AG20443 (cell line): ENCODE data around the gene C5.
"Not testable (repeated sequence)": the region's sequence is repeated elsewhere in the genome, so short reads cannot be mapped to it uniquely, and the experiment has no call there.

Experiments used
- DNase-seq: peaks from one replicate; pipeline ENCODE4 v3.0.0; 2012; ENCODE audit warnings: low spot score, mixed read lengths

The C5 gene

DNA sequence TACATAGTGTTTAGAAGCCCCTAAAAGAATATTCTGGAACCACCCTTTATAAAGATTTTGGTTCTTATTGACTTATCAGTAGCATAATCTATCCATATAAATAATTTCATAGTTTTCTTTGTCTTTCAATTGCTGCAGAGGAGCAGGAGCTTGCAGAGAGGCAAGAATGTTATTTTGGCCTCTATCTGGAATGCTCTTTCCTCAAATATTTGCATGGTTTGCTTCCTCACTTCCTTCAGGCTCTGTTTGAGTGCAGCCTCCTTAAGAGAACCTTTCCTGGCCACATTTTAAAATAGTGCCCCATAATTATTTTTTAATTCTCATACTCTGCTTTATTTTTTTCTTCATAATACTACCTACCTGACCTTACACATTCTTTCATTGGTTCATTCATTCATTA lies 1.5 kb downstream of the C5 start:
- DNase-seq: peak; percentile 33

DNA sequence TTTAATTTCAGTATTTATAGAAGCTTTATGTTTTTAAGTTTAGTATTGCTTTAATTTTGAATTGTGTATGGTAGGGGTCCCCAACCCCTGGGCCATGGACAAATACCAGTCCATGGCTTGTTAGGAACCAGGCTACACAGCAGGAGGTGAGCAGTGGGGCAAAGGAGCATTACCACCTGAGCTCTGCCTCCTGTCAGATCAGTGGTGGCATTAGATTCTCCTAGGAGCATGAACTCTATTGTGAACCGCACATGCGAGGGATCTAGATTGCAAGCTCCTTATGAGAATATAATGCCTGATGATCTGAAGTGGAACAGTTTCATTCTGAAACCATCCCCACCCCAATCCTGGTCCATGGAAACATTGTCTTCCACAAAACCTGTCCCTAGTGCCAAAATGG lies 1.9 kb downstream of the C5 start:
- no peak for DNase-seq

DNA sequence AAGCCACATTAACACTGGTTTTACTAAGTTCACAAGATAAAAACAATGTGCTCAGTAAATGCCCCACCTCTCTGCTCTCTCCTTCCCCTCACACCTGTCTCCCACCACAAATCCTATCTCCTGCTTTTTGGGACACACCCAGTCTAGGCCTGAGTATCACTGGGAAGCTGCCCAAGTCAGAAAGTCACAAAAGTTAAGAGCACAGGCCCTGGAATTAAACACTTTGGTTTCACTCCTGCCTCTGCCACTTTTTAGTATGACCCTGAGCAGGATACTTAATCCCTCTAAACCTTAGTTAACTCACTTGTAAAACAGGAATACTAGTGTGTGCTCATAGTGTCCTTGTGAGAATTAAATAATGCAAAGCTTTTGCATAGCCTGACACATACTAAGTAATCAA lies 11.3 kb downstream of the C5 start:
- DNase-seq: no peak

DNA sequence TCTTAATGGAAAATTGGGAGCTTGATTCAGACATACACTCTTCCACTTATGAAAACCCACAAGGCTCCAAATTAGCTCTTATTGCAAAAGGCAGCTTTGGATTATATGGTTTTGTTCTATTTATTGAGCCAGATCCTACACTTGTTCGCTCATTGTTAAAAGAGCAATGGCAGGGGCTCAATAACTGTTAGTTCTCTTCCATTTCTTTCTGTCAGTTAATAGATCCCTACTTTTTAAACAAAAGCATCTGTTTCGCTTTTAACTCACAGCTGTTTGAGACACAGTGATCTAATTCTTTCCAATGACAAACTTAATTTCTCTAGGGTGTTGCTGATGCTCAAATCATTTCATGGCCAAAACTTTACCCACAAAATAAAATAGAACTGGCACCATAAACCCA lies 11.7 kb downstream of the C5 start:
- no peak for DNase-seq

DNA sequence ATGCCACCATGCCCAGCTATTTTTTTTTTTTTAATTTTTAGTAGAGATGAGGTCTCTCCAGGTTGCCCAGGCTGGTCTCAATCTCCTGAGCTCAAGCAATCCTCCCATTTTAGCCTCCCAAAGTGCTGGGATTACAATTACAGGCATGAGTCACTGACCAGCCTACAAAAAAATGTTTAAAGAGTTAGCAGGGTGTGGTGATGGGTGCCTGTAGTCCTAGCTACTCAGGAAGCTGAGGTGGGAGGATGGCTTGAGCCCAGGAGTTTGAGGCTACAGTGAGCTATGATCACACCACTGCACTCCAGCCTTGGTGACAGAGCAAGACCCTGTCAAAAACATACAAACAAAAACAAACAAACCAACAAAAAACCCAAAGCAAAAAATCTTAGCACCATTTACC lies 14.4 kb downstream of the C5 start:
- DNase-seq: not testable (repeated sequence)

DNA sequence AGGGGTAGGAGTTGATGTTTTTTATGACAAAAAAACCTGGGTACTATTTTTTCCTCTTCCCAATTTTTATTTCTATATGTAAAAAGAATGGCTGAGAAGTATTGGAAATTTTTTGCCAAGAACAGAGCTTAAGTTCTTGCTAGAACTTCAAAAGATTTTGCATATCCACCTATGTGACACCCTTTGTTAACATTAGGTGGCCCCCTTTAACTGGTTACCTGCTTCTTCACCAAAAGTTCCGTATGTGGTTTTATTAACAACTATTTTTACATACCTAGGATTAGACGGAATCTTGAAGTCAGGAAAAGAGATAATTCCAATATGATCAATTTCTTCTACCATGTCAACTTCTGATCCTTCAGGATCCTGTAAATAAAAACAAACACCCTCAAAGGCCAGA lies 15.5 kb downstream of the C5 start:
- no peak for DNase-seq

DNA sequence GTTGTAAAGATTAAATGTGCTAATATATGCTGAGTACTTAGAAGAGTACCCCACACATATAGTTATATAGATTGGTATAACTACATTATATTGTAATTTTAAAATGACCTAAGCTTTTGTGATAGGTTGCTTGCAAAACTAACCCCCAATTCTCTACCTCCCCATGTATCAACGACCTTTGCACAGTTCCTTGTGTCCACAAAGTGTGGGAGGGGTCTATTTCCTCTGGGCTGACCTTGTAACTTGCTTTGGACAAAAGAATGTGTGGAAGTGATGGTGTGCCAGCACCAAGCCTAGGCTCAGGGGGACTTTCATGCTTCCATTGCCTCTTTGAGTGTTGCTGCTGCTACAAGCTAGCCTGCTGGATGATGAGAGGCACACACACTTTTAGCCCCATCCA lies 20.6 kb downstream of the C5 start:
- no peak for DNase-seq

DNA sequence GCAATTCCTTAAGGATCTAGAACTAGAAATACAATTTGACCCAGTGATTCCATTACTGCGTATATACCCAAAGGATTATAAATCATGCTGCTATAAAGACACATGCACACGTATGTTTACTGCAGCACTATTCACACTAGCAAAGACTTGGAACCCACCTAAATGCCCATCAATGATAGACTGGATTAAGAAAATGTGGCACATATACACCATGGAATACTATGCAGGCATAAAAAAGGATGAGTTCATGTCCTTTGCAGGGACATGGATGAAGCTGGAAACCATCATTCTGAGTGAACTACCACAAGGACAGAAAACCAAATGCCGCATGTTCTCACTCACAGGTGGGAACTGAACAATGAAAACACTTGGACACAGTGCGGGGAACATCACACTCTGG lies 21.8 kb downstream of the C5 start:
- DNase-seq: not testable (repeated sequence)

DNA sequence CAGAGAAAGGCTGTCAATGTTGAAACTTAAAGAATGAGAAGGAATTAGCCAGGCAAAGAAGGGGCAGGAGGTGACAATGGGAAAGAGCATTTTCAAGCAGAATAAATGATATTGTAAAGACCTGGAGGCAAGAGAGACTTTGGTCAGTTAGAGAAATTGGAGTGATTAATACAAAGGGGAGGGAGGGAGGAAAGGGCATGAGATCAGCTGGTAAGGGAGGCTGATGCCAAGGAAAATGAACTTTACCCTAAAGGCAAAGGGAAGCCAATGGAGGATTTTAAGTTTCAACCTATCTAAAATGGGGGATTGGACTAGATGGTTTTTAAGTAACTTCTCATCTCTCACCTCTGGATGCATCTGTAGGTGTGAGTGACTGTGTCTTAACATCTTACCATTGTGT lies 23.3 kb downstream of the C5 start:
- no peak for DNase-seq

DNA sequence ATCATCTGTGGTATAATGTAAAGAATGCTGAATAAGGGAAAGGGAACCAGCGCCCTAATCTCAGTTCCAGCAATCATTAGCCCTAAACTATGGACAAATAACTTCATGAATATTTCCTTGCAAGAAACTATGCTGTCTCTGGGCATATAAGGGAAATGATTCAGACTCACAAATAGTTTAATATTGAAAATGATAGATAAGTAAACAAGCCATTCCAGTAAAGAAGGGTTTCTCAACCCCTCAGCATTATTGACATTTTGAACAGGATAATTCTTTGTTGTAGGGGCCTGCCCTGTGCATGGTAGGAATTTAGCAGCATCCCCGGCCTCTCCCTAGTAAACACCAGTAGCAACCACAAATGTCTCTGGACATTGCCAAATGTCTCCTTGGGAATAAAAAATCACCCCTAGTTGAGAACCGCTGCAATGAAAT lies 23.8 kb downstream of the C5 start:
- peak; percentile 12 for DNase-seq

DNA sequence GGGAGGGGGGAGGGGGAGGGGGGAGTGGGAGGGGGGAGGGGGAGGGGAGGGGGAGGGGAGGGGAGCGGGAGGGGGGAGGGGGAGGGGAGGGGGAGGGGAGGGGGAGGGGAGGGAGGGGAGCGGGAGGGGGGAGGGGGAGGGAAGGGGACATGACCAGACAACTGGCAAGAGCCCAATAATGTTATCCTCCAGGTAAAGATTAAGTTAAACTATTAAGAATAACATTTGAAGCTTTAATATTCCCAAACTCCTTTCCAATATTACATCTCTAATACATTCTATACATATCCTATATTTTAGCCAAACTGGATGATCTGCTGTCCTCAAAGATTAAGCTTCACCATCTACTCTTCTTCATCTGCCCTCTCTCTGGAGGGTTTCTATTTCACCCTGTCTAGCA lies 25.8 kb downstream of the C5 start:
- DNase-seq: no peak

DNA sequence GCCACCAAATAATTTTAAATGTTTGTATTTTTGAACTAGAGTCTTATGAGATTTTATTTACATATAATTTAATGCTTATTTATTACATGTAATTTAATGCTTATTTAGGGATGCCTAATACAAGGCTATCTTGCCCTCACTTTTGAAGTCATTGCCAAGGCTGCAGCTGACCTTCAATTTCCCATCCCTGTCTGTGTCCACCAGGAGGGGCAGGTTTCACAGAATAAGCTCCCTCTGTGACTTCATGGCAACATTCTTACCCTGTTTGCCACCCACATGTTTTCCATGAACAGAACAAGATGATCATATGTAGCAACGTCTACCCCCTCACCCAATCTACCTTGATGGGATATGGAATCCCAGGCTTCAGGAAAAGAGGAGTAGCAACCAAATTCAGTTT lies 27.0 kb downstream of the C5 start:
- no peak for DNase-seq

DNA sequence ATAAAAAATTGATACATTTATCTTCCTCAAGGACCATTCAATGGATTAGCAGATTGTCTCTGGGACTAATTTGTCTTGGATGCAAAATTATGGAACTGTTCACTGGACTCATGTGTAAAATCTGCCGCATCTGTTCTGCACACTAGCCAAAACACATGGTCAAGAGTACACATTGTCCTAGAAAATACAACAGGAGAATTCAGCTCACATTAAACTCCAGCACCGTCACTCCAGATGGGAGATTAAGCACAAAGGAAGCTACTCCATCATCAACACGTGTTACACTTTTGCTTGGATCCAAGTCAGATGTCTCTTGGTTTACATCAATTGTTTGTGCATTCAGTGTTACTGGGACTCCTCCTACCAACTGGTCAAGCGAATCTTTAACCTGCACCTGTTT lies 28.8 kb downstream of the C5 start:
- no peak for DNase-seq

DNA sequence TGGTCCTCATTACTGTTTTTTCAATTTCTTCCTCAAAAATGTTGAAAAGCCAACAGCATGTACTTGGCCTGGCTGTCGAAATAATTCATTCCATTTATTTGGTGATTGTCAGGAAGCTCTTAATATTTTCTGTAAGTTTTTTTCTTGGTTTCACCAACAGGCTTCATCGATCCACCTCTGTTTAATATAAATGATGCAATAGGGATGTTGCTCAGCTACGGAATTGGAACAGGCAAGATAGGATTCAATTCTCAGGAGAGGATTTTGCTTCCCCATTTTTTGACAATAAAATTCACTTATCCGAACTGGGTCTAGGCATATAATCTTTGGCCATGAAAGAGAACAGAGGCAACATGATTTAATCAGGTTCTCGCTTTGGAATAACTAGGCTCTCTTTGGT lies 30.8 kb downstream of the C5 start:
- DNase-seq: no peak

DNA sequence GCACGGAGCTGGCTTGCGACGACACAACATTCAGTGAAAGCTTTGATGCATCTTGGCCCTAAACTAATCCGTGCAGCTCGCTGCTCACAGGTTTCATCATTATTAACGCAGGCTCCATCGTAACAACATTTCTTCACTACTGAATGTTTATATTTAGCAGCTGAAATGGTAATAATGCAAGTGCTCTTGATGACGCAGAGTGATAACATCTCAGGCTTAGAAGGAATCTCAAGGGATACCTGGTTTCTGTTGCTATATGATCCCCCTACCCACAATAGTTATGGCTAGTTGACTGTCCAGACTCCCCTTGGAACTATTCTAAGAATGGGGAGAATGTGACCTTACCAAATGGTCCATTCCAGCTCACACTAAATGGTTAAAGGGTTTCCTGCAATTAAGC lies 36.2 kb downstream of the C5 start:
- DNase-seq: no peak

DNA sequence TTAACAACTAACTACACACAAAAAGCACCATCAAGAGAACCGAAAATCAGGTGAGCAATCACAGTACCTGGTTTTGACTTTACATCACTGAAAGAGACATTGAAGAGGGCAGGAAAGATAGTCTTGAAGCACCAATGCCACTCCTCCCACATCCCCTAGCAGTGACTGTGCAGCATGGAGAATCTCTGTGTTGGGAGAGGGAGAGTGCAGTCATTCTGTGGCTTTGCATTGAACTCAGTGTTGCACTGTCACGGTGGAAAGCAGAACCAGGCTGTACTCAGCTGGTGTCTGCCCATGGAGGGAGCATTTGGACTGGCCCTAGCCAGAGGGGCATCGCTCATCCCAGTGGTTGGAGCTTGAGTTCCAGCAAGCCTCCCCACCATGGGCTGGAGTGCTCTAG lies 40.4 kb downstream of the C5 start:
- DNase-seq: no peak

DNA sequence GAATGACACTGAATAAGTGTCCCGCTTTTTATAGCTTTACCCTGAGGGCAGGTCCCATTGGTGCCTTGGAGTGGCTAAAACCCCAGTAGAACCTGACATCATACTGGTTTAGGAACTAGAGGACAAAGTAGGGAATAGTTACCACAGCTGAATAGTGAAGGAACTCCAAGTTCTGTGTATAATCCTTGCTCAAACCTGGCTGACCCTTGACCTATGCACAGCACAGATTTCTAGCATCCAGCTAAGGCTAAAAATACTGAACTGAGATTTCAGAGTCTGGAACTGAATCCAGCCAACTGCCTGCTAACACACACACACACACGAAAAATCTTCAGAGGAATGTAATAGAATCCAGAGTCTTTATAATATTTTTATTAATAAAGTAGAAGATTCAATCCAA lies 50.8 kb downstream of the C5 start:
- no peak for DNase-seq

DNA sequence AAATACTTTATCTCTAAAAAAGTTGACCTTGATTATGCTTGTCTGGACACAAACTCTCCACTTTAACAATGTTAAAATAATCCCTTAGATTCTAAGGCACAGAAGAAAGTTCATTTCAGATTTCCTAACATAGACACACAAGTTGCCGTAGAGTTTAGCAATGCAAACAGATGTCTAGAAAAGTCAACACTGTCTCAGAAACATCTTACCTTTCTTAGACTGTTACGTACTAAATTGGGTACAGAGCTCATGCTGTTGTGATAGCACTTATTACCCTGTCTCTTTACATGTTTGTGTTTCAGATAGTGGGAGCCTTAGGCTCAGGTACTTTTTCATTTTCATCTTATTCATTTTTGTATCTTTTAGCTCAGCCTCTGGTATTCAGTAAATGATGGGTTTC lies 52.0 kb downstream of the C5 start:
- no peak for DNase-seq

DNA sequence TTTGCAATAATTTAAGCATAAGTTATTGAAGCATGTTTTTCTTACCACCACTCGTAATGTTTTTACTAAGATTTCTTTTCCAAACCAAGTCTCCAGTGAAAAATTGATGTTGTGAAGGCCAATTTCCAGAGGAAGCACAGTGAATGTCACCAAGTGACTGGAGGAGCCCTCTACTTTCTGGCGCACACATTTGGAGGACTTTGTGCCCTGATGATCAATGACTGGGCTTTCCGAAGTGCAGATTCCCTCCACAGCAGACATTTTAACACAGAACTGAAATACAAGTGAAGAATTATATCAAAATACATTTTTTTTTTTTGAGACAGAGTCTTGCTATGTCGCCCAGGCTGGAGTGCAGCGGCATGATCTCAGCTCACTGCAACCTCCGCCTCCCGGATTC lies 52.6 kb downstream of the C5 start:
- no peak for DNase-seq

DNA sequence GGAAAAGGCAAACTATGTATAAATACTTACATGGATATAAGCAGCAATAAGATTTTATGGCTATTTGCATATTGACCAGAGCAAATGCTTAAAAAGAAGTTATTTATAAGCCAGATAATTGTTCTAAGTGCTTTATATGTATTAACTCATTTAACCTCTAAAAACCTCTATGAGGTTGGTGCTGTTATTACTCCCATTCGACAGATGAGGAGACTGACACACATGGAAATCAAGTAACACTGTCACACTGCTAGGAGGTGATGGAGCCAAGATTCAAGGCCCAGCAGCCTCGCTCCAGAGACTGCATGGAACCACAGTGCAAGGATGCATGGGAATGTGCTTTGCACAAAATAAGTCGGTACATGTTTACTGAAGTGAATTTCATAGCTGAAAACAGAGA lies 53.7 kb downstream of the C5 start:
- DNase-seq: no peak

DNA sequence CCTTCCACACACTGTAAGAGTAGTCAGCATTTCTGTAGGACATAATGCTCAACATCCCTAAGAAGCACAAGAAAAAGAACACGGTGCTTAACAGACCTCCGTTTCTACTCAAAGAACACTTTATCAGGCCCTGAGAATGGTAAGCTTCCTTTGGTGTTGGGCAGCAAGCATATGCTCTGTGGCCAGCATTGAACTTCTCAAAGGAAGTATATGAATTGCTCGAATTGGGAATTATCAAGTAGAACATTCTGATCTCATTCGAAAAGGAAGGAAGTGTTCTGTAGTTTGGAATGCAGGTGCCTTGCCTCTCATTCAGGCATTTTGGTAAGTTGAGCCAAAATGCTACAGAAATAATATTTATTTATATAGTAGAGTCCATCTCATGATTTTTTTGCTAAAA lies 61.0 kb downstream of the C5 start:
- no peak for DNase-seq

DNA sequence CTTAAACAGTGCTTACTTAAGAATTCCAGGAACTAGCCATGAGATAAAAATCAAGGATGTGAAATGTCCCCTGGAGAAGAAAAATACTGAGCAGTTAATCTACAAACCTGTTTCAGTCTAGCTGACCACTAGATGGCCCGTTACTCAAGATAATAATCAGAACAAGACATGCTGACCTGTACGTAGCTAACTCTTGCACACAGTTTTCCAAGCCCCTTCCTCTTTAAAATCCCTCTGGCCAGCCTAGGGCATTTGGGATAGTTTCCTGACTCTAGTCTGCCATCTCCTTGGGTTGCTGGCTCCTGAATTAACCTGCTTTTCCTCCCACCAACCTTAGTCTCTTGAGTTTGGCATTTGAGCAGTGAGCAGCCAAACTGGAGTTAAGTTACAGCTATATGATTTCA lies 64.3 kb downstream of the C5 start:
- DNase-seq: peak; percentile 51

DNA sequence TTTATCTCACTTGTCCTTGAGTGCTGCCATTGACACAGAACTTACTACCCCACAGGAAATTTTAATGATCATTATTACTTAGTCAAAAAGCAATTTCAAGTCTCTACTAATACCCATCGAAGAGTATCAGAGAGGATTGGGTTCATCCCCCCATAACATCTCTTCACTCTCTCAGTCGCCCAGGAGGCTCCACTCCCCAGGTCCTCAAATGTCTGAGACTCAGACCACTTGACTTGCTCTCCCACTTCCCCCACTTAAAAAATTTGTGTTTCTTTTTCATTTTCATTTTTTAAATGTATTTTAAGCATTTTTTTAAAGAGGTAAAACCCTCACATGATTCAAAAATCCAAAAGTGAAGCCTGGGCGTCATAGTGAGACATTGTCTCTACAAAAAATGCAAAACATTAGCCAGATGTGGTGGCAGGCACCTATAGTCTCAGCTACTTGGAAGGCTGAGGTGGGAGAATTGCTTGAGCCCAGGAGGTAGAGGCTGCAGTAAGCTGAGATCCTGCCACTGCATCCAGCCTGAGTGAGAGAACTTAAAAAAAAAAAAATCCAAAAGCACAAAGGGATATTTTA lies 66.7 kb downstream of the C5 start:
- DNase-seq: no peak

DNA sequence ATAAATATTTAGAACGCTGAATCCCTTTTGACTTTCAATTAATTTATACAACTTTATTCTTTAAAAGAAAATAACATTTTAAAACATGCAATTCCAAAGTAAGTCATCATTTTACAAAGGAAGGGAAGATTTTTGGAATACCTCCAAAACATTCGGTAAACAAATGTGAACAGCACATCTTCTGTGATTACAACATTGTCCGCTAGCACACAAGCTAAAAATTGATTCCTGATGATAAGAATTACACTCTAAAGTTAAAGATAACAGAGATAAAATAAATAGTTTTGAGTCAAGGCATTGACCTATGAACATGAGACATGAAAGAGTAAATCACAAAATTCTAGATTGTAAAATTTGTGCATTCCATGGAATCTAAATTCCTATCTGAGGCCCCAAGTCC lies 67.2 kb downstream of the C5 start:
- DNase-seq: peak; percentile 22

DNA sequence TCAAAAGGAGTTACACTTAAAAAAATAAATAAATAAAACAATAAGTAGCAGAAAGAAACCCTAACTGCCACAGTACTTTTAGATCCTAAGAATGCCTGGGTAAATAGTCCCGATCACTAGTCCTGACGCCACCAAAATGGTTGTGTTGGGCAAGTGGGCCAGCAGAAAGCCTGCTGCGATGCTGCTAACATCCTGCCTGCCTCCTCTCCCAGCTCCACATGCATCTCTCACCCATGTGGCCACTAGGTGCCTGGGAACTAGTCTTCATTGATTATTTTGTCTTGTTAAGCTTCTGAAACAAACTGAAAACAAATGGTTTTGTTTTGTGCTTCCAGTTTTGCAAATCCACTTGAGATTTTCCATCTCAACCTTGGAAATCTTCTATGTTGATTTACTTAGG lies 69.1 kb downstream of the C5 start:
- no peak for DNase-seq
